ENCODE data around the gene VDAC2.
A peak's percentile ranks its signal among the peaks of the same experiment; 100 is the strongest.

DNA sequence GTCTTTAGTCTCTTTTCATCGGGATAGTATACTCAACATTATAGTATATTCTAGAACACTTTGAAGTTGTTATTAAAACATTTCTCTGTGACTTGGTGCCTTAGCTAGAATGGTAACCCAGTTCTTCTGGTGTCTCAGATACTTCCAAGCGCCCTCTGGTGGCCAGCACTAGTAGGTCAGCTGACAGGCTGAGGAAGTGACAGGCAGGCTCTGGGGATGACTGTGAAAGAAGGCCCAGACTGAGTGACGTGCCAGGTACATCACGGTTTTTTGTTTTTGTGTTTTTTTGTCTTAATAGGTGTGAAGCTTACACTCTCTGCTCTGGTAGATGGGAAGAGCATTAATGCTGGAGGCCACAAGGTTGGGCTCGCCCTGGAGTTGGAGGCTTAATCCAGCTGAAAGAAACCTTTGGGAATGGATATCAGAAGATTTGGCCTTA lies 20.0 kb downstream of the VDAC2 start:
- TF ChIP-seq CTCF (IDR thresholded peaks at IDR 0.05 in 4 of 5, conservative IDR thresholded peaks at IDR 0.05 in 1 of 5), result peak; percentile 82 to 91 (median 89)
- no peak for TF ChIP-seq POLR2A (IDR thresholded peaks at IDR 0.05)
